NOMO-1 treated with dmso at 0.1 percent for 144 hours (cell line): ENCODE data around the gene CNTN4.

Source experiments
- DNase-seq: peaks from one replicate; lab custom pipeline; 2025; ENCODE audit not compliant: unreplicated experiment; lab: John Stamatoyannopoulos, UW

CNTN4 gene

DNA sequence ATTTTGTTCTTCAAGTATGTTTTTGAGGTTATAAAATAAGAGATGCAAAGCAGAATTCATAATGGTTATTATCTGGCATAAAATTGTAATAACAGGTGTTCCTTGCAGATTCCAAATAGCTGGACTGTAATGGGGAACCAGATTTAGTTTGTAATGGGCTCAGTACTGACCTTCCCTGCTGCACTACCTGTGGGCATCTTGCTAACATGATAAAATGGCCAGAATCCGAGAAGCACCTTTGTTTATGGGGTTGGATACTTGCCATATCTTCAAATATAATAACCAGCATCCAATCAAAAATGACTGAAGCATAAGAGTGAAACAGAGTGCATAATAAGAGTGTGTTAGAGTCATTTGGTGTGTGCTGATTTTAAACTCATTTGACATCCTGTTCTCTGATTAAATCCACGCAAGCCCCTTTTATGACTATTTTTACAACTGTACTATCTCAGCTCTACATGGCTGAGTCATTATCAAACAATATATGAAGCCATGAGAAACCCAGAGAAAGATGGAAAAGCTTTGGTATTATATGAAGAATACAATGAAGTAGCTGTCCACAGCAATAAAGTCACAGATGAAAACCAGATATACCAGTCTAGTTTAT is 292.4 kb downstream of the CNTN4 start:
- DNase-seq: no peak

GRCh38 chr3:2391896-2392295 is 293.2 kb downstream of the CNTN4 start:
- DNase-seq: no peak

DNA sequence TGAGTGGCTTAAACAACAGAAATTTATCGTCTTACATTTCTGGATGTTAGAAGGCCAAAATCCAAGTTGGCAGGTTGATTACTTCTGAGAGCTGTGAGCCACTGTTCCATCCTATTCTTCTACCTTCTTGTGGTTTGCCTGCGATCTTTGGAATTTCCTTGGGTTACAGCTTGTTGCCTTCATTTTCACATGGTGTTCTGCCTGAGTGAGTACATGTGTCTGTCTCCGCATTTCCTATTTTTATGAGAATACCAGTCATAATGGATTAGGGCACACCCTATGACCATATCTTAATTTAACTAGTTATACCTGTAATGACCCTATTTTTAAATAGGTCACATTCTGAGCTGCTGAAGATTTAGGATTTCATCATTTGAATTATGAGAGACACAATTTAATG is 294.3 kb downstream of the CNTN4 start:
- DNase-seq: no peak

GRCh38 chr3:2415083-2415482 is 316.4 kb downstream of the CNTN4 start:
- DNase-seq: no peak

- no peak for DNase-seq
Measured at GRCh38 chr3:2420919-2421318, 322.3 kb downstream of the CNTN4 start.

- no peak for DNase-seq
Measured at GRCh38 chr3:2423143-2423542, 324.5 kb downstream of the CNTN4 start.

DNA sequence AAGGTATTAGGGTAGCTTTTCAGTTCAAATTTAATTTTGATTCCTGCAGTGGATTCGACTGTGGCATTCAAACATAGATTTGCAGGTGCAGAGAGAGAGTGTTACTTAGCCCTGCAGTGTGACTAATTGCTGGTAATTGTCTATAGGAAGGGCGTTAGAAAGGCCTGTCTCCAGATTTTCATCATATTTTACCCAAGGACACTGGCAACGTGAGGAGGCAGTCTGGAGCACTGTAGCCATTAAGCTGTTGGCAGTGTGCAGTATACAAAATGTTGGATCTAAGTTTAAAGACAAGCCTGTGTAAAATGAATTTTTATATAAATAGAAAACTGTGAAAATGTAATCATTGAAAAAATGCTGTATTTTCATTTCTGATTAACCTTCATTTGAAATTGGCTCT is 342.9 kb downstream of the CNTN4 start:
- DNase-seq: no peak

DNA sequence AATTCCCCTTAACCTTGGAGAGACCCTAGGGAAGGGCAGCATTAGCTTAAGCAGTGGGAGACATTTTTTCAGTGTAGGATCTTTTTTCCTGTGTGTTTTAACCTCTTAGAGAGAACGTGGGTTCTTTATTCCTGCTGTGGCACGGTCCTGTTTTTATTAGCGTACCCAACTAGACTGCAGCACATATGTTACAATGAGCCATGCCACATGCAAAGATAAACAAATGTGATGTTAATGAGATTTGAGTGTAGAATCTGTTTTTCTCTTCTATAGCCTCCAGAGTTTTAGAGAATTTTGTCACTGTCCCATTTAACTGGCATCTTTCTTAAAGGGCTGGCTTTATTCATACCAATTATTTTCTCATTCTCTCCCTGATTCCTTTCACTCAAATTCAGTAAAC is 347.5 kb downstream of the CNTN4 start:
- DNase-seq: no peak

GRCh38 chr3:2452249-2452648 is 353.6 kb downstream of the CNTN4 start:
- DNase-seq: no peak

DNA sequence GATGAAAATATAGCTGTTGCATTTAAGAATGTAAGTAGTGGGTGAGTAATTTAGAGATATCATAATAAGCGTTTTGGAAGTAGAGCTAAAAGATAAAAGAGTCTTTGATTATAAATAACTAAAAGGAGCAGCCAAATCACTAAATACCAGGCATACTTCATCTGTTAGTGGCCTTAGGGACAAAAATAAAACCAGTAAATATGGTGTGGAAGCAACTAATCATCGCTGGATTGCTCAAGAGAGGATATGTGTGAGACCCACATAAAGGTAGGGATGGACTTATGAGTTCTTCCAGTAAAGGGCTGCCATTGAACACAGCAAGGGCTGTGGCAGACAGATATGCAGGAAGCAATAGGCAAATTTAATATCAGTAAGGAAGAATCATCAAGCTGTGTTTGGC is 356.2 kb downstream of the CNTN4 start:
- DNase-seq: no peak

DNA sequence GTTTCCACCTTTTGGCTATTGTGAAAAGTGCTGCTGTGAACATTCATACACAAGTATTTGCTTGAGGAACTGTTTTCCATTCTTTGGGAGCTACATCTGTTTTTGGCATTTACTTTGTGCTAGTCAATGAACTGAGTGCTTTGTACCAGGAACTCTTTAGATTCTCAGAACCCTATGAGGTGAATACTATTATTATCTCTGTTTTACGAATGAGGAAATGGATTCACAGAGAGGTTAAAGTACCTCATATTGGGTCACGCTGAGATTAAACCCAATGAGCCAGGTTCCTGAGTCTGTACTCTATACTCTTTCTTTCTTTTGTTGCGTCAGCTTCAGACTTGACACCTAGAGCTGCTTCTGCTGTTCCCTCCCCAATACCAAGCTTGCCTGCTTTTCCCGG is 358.1 kb downstream of the CNTN4 start:
- DNase-seq: no peak

GRCh38 chr3:2458816-2459215 is 360.1 kb downstream of the CNTN4 start:
- DNase-seq: no peak

- no peak for DNase-seq
Measured at GRCh38 chr3:2465842-2466241, 367.2 kb downstream of the CNTN4 start.

DNA sequence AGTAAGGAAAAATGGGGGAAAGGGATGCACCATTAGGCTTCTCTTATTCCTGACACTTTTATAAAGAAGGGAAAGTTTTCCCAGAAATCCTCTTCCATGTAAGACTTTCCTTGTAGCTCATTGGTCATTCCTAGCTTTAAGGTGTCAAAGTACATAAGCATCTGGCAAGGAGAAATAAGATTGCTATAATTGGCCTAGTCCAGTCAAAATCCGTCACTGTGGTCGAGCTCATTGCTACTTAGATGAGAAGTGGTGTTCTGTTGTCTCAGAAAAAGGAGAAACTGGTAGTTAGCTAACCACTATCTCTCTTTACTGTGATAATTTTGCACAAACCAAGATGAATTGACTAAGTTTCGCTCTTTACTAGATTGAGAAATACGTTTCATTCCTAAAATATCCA is 370.1 kb downstream of the CNTN4 start:
- peak; percentile 18 for DNase-seq

- DNase-seq: no peak
Measured at GRCh38 chr3:2476996-2477395, 378.3 kb downstream of the CNTN4 start.

DNA sequence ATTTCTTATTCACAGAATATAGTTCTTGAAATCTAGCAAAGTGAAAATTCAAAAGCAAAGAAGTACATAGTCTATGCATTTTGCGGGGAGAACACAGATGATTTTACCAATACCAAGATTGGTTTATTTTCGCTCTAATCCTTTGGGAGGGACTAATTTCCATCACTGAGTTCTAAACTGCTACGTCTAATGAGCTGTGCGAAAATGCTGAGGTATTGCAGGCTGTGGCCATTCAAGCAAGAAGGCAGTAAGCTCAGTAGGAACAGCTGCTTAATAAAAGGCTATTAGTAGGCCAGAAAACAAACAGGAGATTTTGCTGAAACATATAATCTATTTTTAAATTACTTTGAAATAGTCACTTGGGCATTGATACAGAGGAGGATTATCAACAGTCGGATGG is 379.0 kb downstream of the CNTN4 start:
- DNase-seq: no peak

DNA sequence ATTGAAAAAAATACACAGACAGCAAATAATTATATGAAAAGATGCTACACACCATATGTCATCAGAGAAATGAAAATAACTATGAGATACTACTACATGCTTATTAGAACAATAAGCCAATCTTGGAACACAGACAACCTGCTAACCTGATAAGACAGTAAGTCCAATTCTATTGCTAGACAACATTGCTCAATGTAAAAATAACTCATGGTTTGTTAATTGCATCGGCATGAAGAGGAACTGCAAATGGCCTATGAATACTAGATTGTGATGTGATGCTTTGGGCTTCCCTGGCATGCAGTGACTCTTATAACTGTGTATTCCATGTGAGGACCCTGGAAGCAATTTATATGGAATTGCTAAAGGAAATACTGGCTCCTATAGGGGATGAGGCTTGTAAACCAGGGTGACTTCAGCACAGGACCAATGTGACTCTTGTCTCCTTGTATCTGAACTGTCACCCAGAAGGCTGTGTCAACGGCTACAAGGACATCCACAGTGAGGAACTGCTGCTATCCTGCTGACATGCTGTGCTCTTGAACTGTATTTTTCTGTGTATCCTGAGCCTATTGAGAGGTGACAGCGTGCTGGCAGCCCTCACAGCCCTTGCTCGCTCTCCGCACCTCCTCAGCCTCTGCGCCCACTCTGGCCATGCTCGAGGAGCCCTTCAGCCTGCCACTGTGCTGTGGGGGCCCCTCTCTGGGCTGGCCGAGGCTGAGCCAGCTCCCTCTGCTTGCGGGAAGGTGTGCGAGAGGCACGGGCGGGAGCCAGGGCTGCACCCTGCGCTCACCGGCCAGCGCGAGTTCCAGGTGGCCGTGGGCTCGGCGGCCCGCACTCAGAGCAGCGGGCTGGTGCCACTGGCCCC is 385.7 kb downstream of the CNTN4 start:
- no peak for DNase-seq

DNA sequence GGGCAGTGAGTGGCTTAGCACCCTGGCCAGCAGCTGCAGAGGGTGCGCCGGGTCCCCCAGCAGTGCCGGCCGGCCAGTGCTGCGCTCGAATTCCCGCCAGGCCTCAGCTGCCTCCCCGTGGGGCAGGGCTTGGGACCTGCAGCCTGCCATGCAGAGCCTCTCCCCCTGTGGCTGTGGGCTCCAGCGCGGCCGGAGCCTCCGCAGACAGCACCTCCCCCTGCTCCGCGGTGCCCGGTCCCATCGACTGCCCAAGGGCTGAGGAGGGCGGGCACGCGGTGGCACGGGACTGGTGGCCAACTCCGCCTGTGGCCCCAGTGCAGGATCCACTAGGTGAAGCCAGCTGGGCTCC is 386.3 kb downstream of the CNTN4 start:
- no peak for DNase-seq

DNA sequence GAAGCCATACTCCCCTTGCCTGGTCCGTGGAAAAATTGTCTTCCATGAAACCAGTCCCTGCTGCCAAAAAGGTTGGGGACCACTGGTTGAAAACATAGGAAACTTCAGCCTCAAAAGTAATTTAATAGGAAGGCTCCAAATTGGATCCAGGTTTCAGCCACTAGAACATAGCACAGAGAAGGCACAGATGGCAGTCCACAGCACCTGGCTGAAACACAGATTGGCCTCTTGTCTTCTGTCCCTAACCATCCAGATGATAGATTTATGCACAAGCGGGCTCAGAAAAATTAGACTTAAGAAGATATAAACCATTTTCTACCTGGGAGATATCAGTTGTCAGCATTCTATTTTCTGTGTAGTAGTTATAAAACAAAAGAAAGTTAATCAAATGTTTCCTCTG is 397.1 kb downstream of the CNTN4 start:
- no peak for DNase-seq

- no peak for DNase-seq
Measured at GRCh38 chr3:2504912-2505311, 406.2 kb downstream of the CNTN4 start.

DNA sequence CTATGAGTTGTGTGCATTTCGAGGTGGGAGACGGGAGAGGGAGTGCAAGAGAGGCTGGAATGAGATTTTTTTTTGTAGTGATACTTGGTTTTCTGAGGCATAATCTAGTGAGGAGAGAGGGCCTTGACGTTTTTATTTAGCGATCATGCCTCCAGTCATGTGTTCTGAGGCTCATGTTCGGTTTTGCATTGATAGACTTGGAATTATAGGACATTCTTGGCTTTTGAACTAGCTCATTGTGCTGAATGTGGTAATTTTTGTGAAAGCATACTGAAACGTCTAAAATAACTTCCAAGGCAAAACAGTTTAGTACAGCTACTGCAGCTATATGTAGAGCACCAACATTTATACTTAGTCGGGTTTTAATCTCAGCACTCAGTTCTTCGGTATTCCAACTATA is 408.1 kb downstream of the CNTN4 start:
- DNase-seq: no peak

DNA sequence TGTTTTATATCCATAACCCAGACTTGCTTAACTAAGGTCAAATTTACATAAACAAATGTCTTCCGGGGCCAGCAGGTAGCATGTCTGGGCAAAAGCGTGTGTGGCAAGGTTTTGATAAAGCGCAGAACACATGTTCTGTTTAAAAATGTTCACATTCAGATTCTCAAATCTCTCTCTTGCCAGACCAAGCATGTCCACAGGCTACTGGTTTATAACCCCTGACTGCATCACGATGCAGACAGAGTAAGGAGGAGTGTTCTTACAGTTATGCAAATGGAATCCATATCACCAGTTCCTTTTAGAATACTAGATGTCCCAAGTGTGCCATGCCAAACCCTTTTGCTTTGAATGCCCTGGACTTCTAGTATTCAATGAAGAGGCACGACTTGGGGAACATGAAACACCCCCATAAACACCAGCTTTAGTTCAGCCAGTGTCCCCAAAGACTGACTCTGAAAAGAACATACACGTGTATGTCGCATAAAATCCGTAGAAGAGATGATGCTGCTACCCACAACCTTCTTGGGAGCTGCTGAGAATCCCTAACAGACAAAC is 412.0 kb downstream of the CNTN4 start:
- DNase-seq: no peak

- DNase-seq: no peak
Measured at GRCh38 chr3:2511356-2511755, 412.7 kb downstream of the CNTN4 start.
